ACHN (cell line): ENCODE results near the gene SNORC.

Experiments used
- DNase-seq: peaks from one replicate; pipeline ENCODE4 v3.0.0-alpha.2; 2015
- in situ Hi-C: cut with HindIII; loops from 2 replicates; pipeline ENCODE4 v1.10.0; 2017; ENCODE audit warnings: low sequenced_read_pairs, low pct_ligation_motif_present, low pct_unique_long_range_greater_than_20kb

Gene SNORC

GRCh38 chr2:232863996-232864395 is 6.1 kb upstream of the SNORC start:
- DNase-seq = no peak
- in situ Hi-C loops = no loop called here

GRCh38 chr2:232865165-232865564 is 4.9 kb upstream of the SNORC start:
- no peak for DNase-seq
- in situ Hi-C loops = no loop called here

- DNase-seq = no peak
- in situ Hi-C loops = no loop called here
Observed at GRCh38 chr2:232866104-232866503, 4.0 kb upstream of the SNORC start.

GRCh38 chr2:232869138-232870017 is 686 bp upstream of the SNORC start:
- in situ Hi-C loops = no loop called here
- no peak for DNase-seq

GRCh38 chr2:232870766-232871371 is 805 bp downstream of the SNORC start:
- in situ Hi-C loops = no loop called here
- DNase-seq = no peak

GRCh38 chr2:232871418-232871834 is 1.4 kb downstream of the SNORC start:
- no peak for DNase-seq
- in situ Hi-C loops = no loop called here

- DNase-seq = no peak
- in situ Hi-C loops = no loop called here
Observed at GRCh38 chr2:232871835-232872736, 2.0 kb downstream of the SNORC start.

- DNase-seq = no peak
- in situ Hi-C loops = no loop called here
Observed at GRCh38 chr2:232872826-232873225, 2.8 kb downstream of the SNORC start.

GRCh38 chr2:232873292-232873908 is 3.3 kb downstream of the SNORC start:
- no peak for DNase-seq
- in situ Hi-C loops = no loop called here

- no peak for DNase-seq
Observed at GRCh38 chr2:232873909-232874641, 4.0 kb downstream of the SNORC start.

GRCh38 chr2:232874677-232875223 is 4.7 kb downstream of the SNORC start:
- in situ Hi-C loops = no loop called here

More at GRCh38 chr2:232873909-232874641, 4.0 kb downstream of the SNORC start:
- in situ Hi-C loops = no loop called here

GRCh38 chr2:232875256-232876121 is 5.4 kb downstream of the SNORC start:
- in situ Hi-C loops = no loop called here

More at GRCh38 chr2:232874677-232875223, 4.7 kb downstream of the SNORC start:
- DNase-seq = no peak

GRCh38 chr2:232876161-232876977 is 6.3 kb downstream of the SNORC start:
- peak; percentile 33 for DNase-seq
- in situ Hi-C loops = no loop called here

More at GRCh38 chr2:232875256-232876121, 5.4 kb downstream of the SNORC start:
- peak; percentile 20 for DNase-seq

- in situ Hi-C loops = no loop called here
- no peak for DNase-seq
Observed at GRCh38 chr2:232876978-232877441, 6.9 kb downstream of the SNORC start.

- in situ Hi-C loops = no loop called here
- no peak for DNase-seq
Observed at GRCh38 chr2:232877940-232878511, 8.0 kb downstream of the SNORC start.
